COR-L47 (cell line): ENCODE data around the gene VAV2.

Experiments used
- DNase-seq: peaks from one replicate; lab custom pipeline; 2025; lab: John Stamatoyannopoulos, UW

VAV2 gene

DNA sequence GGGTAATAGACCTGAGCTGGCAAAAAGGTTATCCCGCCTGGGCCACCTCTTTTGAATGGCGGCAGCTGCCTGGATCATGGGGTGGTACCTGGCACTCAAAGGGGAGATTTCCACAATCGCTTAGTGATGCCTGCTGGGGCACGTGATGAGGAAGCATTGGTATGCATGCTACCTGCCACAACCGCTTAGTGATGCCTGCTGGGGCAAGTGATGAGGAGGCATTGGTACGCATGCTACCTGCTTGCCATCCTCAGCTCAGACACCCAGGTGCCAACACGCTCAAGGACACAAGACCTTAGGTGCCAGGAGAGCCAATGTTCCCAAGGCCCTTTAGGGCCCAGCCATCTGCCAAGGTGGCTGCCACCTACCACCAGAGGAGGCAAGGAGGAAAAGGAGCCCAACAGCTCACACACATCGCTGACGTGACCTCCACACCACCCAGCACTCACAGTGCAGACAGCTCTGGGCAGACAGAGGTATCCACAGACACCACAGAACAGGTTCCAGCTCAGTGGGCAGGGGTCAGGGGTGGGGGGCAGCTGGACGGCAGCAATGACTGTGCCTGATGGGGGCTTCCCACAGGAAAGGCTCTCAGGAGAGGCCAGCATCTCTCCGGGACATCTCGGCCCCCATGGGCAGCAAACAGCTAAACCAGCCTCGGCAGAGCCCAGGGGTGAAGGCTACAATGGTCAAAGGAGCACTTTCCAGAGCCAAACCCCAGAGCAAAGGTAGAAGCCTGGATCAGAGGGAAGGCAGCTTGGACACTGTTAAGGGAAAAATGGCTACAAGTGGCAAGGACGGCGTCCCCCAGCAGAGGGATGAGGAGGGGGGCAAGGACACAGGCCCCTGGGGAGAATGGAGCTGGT lies 210.9 kb downstream of the VAV2 start:
- DNase-seq = no peak

GRCh38 chr9:133780404-133780945 lies 211.6 kb downstream of the VAV2 start:
- no peak for DNase-seq

DNA sequence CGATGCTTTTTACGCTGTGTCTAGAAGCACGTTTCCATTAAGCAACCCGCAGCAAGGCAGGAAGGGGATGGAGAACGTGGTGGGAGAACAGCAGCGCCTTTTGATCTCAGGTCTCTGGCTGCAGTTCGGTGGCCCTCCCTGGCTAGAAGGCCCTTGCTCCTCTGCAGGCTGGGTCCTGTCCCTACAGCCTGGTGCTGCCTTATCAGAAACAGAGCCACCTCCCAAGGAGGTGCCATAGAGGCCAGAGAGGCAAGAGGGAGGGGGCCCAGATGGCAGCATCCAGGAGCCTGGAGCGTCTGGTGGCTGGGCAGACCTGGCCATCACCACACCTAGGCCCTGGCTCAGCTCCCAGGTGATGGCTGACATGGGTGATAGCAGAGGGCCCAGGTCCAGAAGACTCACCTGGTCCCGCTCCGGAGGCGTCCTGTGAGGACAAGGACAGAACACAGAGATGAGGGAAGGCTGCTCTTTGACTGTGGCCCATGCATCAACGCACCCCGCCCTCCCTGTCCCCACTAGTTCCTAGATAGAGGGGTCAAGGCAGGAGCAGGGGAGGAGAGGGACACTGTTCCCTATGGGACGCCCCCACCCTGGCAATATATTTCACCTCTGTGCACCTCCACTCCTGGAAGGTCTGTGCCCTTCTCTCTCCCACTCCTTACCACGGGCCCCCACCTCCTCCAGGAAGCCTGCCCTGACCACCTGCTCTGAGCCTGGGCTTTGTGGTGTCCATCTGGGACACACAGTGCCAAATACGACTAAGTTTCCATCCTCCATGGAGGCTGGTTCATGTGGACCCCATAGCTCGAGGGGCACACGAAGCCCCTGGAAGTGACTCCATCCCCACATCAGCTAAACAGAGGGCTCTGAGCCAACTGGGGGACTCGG lies 212.4 kb downstream of the VAV2 start:
- no peak for DNase-seq

DNA sequence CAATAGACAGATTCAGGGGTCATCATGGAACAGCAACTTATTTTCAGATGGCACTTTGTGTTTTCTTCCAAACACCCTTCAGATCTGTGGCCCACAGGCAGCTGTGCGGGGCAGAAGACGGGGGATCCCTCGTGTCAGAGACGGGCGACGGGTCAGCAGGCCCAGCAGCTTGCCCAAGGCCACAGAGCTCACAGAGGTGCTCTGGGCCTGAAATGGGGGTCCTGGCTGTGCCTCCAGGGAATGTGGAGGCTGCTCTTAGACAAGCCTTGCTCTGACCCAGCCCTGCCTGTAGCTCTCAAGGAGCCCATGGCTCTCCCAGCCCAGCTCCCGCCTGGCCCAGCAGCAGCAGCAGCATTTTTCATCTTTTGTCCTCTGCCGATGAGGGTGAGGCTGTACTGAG lies 213.0 kb downstream of the VAV2 start:
- no peak for DNase-seq

DNA sequence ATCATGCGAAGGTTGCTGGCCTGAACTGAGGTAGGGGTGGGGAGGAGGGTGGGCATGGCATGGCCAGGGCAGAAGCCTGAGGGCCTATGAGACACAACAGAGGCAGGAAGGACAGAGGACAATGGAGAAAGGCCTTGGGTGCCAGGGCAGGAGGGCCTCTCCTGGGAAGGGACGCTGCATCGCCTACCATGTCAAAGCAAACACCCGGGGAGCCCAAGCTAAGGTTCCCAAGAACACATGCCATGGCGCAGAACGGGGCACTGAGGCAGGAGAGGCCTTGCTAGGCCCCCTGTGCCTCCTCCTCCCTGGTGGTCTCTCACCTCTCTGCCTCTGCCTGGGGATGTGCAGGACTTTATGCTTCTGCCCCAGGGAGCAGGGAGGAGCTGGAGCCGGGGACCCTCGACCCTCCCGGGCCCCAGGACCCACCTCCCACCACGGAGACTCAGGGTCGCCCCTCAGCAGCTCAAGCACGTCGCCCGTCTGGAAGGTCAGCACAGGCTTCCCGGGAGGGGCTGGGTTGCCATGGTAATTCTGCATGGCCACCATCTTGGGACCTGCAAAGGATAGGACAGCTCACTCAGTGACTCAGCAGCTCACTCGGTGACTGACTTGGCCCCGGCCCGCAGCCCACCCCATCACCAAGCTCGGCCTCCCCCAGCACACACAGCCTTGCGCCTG lies 213.6 kb downstream of the VAV2 start:
- no peak for DNase-seq

DNA sequence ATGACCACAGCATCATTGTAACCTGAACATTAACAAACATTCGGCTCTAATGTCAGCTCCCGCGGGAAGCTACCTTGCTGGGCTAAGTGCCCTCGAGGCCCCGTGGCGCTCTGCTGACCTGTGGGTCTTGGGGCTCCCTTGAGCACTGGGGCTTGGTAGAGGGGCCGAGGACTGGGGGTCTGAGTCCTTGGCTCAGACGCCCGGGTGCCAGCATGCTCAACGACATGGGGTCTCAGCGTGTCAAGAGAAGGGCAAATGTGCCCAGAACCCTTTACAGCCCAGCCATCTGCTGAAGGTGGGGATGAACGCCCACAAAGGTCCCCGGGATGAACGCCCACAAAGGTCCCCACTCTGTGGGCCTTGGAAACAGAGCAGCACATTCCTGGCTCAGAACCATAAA lies 214.3 kb downstream of the VAV2 start:
- DNase-seq = no peak

DNA sequence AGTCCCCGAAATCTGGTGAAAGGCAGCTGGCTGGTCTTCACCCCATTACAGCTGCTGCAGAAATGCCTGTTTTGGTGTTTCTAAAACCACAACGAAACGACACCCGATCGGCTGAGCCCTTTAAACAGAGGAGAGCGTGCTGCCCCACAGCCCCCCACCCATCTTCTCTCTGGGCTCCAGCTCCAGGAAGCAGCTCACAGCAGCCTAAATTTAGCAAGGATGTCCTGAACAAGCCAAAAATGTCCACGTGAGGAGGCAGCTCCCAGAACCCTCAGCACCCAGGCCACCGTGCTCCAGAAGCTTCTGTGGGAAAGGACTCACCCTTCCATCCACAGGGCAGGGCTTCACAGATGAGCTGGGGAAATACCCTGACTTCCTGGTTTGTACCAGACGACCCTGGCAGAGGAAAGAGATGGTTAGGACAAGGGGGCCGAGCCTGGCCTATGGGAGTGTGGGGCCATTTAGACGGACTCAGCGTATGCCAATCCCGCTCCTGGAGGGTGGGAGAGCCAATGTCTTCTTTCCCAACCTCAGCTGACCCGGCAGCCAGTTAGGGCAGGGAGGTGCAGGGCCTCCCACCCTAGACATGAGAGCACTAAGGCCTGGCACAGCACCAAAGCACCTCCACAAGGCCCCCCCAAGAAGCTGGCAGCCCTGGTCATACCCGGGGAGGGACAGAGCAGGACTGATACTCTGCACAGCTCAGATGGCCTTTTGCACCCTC lies 214.9 kb downstream of the VAV2 start:
- no peak for DNase-seq

DNA sequence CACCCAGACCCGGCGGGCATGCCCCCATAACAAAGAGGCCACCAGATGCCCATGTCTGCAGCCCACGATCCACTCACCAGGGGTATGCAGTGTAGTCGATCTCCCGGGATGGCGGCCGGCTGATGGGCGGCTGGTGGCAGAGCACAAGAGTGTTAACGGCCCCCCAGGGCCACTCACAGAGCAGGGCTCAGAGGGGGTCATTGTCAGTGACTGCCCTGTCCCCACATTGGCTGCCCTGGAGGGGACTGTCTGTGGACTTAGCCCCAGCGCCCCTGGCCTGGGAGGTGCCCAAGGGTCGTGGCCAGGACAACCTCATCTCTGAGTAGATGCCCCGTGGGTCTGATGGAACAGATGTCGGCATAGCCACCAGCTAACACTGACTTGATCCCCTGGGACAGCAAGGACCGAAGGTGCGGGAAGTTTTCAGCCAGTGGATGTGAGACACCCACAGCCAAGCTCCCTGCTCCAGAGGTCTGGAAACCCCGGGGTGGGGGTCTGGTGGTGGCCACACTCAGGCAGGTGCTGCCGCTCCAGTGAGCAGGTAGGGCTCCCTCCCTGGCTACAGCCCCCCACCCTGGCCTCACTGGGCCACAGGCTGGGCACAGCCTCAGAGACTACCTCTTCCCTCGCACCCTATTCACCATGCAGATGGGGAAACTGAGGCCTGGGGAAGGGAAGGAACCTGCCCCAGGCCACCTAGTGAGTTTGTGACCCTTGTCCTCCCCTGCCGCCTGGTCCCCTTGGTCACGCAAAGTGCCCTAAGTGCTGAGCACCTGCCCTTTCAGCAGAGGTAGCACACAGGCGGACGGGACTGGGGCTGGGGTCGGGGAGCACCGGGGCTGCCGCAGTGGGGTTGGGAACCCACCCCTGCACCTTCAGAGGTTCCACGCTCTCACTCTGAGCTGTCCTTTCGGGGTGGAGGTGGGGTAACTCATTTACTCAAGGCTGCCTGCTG lies 215.9 kb downstream of the VAV2 start:
- no peak for DNase-seq

DNA sequence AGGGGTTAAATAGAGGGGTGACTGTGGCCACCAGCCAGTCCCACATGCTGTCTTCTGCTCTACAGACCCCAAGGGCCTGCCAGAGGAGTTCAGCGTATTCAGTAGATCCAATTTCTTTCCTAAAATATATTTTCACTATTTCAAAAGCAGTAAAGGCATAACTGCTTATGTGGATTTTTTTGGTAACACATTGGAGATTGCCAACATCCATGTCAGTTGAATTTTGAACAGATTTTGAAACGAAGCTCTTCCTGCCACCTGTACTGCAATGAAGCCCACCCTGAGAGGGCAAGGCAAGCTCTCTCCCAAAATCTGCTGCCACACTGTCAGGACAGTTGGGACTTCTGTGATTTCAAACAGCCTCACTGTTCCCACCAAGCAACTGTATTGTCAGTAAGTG lies 216.8 kb downstream of the VAV2 start:
- no peak for DNase-seq

GRCh38 chr9:133774799-133775198 lies 217.3 kb downstream of the VAV2 start:
- no peak for DNase-seq

DNA sequence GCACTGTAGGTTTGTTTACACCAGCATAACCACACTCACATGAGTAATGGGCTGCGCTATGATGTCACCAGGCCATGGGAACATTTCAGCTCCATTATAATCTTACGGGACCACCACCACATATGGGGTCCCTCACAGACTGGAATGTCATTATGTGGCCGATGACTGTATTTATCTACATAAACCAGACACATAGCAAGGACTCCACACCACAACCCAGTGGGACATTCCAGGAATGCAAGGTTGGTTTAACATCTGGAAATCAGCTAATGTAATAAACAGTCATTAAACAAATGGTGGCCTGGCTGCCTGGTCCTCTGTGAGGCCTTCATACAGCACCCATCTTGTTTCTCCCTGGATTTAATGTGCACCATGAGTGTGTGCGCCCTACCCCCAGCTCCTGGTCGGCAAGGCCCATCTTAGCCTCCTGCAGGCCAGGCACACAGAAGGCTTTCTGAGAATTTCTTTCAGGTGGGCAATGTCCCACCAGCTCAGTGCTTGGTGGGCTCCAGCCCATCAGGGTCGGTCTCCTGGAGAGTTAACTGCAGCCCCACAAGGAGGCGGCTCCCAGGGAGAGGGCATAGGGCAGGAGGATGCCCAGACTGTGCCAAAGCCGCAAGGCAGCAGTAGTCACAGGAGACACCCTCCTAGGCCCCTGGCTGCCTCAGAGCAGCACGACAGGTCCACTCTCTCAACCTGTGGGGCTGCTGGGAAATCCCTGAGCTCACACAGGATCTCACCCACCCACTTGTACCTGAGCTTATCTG lies 218.1 kb downstream of the VAV2 start:
- no peak for DNase-seq

GRCh38 chr9:133772581-133772980 lies 219.5 kb downstream of the VAV2 start:
- no peak for DNase-seq

DNA sequence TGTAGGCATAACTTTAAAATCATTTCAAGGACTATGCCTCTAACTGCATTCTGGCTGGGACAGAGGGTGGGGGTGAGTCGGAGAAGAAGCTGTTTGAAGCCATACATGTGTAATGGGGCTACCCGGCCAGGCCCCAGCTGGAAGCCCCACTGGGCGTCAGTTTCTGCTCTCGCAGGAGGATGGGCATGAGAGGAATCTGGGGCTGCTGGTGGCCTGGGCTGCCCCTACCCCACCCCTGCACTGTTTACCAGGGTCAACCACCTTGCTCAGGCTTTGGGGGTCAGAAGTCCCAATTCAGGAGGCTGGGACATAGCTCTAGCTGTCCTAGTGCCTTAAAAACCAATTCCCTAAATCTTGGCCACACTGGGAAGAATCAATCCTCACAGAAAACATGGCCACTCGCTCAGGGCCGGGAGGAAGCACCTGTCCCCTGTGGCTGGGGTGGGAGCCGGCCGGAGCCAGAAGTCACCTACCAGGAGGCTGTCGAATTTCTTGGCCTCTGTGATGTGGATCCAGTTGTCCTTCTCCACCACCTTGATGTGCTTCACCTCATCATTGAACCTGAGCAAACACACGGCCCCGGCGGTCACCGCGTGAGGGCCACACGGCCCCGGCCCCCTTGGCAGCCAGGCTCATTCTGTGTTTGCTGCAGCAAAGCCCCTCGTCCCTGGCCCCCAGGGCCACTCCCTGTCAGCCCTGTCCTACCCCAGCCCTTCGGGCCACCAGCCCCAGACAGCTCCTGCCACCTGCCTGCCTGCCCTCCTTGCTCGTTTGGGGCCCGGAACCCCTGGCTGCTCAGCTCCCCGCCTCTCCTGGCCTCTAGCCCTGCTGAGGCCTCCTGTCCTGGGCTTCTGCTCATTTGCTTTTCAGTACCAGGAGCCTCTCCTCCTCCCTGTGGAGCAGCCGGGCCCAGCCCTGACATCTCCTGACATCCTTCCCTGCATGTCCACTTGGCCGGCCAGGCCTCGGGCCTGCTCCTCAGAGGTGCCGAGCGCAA lies 220.3 kb downstream of the VAV2 start:
- no peak for DNase-seq

DNA sequence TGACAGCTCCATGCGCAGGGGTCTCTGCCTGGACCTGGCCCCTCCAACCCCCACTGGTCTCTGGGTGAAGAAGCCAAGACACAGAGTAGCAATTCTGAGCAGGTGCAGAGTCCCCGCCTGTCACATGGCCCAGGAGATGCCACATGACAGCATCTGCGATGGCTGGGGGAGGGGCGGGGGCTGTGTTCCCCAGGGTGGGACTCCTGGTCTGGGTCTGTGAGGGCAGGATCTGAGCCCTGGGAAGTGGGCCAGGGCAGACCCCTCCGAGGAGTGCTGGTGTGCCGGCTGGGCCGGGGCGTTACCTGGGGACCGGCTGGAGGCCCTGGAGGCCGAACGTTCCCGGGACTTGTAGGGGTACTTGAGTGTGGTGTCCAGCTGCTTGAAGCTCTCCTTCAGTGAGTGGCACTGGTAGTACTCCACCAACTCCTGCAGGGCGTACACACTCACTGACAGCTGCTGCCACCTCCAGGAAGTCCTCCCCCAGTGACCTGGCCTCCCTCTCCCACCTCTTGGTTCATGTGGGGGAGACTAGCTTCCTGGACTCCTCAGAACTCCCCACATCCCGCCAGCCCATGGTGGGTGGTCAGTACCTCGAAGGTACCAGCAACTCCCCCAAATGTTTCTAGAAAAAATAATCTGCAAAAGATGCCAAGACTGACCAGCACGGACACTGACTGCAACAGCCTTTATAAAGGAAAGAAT lies 221.9 kb downstream of the VAV2 start:
- DNase-seq = no peak

- DNase-seq = no peak
Measured at GRCh38 chr9:133769511-133770075, 222.5 kb downstream of the VAV2 start.

DNA sequence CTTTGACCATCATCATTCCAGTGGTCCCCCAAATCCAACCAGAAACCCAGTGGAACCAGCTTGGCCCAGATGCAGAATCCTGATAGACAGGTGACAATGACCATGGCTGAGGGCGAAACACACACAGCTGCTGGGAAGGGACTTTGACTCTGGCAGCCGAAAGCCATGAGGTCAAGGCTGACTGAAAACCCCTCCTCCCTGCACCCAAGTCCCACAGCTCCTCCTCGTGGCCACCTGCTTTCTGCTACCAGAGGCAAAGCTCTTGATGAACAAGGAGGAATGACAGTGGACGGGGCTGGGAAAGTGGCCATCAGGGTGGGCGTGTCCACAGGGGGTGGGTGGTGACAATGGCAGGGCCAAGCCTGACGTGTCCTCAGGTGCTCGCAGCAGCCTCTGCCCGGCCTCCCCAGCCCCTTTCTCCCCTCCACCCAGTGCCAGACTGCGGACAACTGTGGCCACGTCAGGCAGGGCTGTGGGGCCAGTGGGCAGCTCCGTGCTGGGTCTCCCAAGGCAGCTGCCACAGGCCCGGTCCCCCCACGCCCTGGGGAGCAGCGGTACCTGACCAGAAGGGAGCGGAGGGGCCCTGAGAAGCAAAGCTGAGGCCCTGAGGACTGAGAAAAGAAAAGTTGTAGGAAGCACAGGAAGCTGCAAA lies 223.1 kb downstream of the VAV2 start:
- DNase-seq = no peak

DNA sequence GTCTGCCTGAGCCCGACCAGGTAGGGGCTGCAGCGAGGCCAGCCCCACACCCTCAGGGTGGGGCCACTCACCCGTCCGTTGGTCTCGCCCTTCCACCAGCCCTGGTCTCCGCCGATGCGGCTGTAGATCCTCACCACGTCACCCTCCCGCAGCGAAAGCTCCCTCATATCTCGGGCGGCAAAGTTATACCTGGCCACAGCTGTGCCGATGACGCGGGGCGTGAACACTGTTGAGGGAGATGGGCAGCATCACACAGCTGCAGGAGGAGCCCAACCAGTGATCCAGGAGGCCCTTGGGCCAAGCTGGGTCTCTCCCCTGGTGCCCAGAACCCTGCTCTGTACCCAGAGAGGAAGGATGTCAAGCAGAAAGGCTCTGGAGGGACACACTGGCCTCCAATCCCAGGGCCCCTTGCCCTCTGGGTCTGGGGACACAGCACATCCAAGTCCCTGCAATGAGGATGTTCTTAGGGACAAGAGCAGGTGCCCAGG lies 223.7 kb downstream of the VAV2 start:
- DNase-seq = no peak
